ENCODE data around the gene KLHL10. TPM values are rescaled to one million over a fixed set of nuclear protein-coding genes. Genes with fewer than 3 reads are reported as not detected.

KLHL10 gene
- total and polyA plus RNA-seq, 2 experiments from 2014 or later, result 0.43 TPM; not detected in 1

GRCh38 chr17:41893384-41893783, 55.8 kb downstream of the KLHL10 start:
- Histone ChIP-seq H3K4me3 (no peak overlapping the region), H3K9me3 (ENCODE audit: low read depth) (no peaks in the 10 kb centered on the region), H3K27me3 (no peaks in the 10 kb centered on the region), H3K27ac (no peak overlapping the region), H3K36me3 (replicated peaks; ENCODE audit: insufficient read depth, low read depth) (peaks cover 3% of the 10 kb centered on the region), H2AFZ (no peak overlapping the region), H3K79me2 (no peaks in the 10 kb centered on the region), H4K20me1 (ENCODE audit: insufficient read depth, poor library complexity, severe bottlenecking) (peaks cover 6% of the 10 kb centered on the region), H3K9me2 (replicated peaks; ENCODE audit: insufficient read depth) (no peaks in the 10 kb centered on the region), H3K4me1 (ENCODE audit: insufficient read depth) (peaks cover 13% of the 10 kb centered on the region), H3K4me2 (no peak overlapping the region)
- TF ChIP-seq EZH2phosphoT487 (IDR thresholded peaks at IDR 0.05; ENCODE audit: low read depth, severe bottlenecking, unreplicated experiment), result no peak
- TF ChIP-seq EZH2 (IDR thresholded peaks at IDR 0.05; ENCODE audit: borderline replicate concordance), result no peak
- TF ChIP-seq CTCF (IDR thresholded peaks at IDR 0.05; ENCODE audit: poor library complexity), result no peak
- no peak for DNase-seq (ENCODE audit: low spot score)
- WGBS (ENCODE audit: low lambda C conversion rate, missing lambda C conversion rate), result 95% methylated on average over 3 of the region's 3 CpGs

GRCh38 chr17:41894791-41895331, 57.2 kb downstream of the KLHL10 start:
- H3K9me2 ChIP-seq (replicated peaks; ENCODE audit: insufficient read depth), result no peaks in the 10 kb centered on the region
- 59% methylated on average over 7 of the region's 7 CpGs for WGBS (ENCODE audit: low lambda C conversion rate, missing lambda C conversion rate)
- H3K4me3 ChIP-seq, result no peak overlapping the region
- H3K9me3 ChIP-seq (ENCODE audit: low read depth), result no peaks in the 10 kb centered on the region
- no peak overlapping the region for H2AFZ ChIP-seq
- no peak for DNase-seq (ENCODE audit: low spot score)
- H3K79me2 ChIP-seq, result no peaks in the 10 kb centered on the region
- peaks cover 3% of the 10 kb centered on the region for H3K36me3 ChIP-seq (replicated peaks; ENCODE audit: insufficient read depth, low read depth)
- H3K4me2 ChIP-seq, result no peak overlapping the region
- no peaks in the 10 kb centered on the region for H3K27me3 ChIP-seq
- peak overlapping the region; percentile 60 for H3K27ac ChIP-seq
- peaks cover 13% of the 10 kb centered on the region for H3K4me1 ChIP-seq (ENCODE audit: insufficient read depth)
- TF ChIP-seq CTCF (IDR thresholded peaks at IDR 0.05; ENCODE audit: poor library complexity) (no peak), EZH2phosphoT487 (IDR thresholded peaks at IDR 0.05; ENCODE audit: low read depth, severe bottlenecking, unreplicated experiment) (no peak), EZH2 (IDR thresholded peaks at IDR 0.05; ENCODE audit: borderline replicate concordance) (no peak)
- peaks cover 6% of the 10 kb centered on the region for H4K20me1 ChIP-seq (ENCODE audit: insufficient read depth, poor library complexity, severe bottlenecking)

GRCh38 chr17:41895617-41896016, 58.0 kb downstream of the KLHL10 start:
- Histone ChIP-seq H3K27me3 (no peaks in the 10 kb centered on the region), H3K4me2 (no peak overlapping the region), H3K4me3 (no peak overlapping the region), H3K9me3 (ENCODE audit: low read depth) (no peaks in the 10 kb centered on the region), H3K36me3 (replicated peaks; ENCODE audit: insufficient read depth, low read depth) (peaks cover 3% of the 10 kb centered on the region), H3K27ac (peak overlapping the region; percentile 60), H3K9me2 (replicated peaks; ENCODE audit: insufficient read depth) (no peaks in the 10 kb centered on the region), H3K79me2 (no peaks in the 10 kb centered on the region), H3K4me1 (ENCODE audit: insufficient read depth) (peaks cover 13% of the 10 kb centered on the region), H2AFZ (no peak overlapping the region), H4K20me1 (ENCODE audit: insufficient read depth, poor library complexity, severe bottlenecking) (peaks cover 6% of the 10 kb centered on the region)
- DNase-seq (ENCODE audit: low spot score), result no peak
- 59% methylated on average over 5 of the region's 5 CpGs for WGBS (ENCODE audit: low lambda C conversion rate, missing lambda C conversion rate)
- no peak for TF ChIP-seq EZH2 (IDR thresholded peaks at IDR 0.05; ENCODE audit: borderline replicate concordance)
- TF ChIP-seq EZH2phosphoT487 (IDR thresholded peaks at IDR 0.05; ENCODE audit: low read depth, severe bottlenecking, unreplicated experiment), result no peak
- no peak for TF ChIP-seq CTCF (IDR thresholded peaks at IDR 0.05; ENCODE audit: poor library complexity)
